HCT116 (cell line): ENCODE results near the gene HIRA. TPM values are rescaled to one million over a fixed set of nuclear protein-coding genes. Genes with fewer than 3 reads are reported as not detected.

Experiments
- ATAC-seq: fragments of 200-7000 bp; cut with Tn5 transposase; 2 replicates; pipeline ENCODE4 v1.9.1; 2020; ENCODE audit warnings: mild to moderate bottlenecking, moderate library complexity
- BruUV-seq: library from RNA; stranded (reverse); fragments of 400-500 nt; replicated peaks from 2 replicates; lab custom pipeline; 2021; lab: Mats Ljungman, UMichigan
- CTCF ChIA-PET: fragments of 300-600 bp; sonication (Branson Sonifier 250); formaldehyde crosslinking; loops from one replicate; lab custom pipeline; 2021; ENCODE audit warnings: antibody characterized with exemption; lab: Charles Lee
- POLR2A ChIA-PET: fragments of 300-600, 350-600 bp; sonication (Branson Sonifier 250); formaldehyde crosslinking; loops from one replicate; lab custom pipeline; 2021; ENCODE audit warnings: antibody characterized with exemption; lab: Charles Lee
- RAD21 ChIA-PET, 2 experiments: fragments of 300-600 bp; sonication (Branson Sonifier 250); formaldehyde crosslinking; loops; one replicate each; lab custom pipeline; 2023; ENCODE audit warnings: low total read pairs in 2 of 2; ENCODE audit not compliant: uncharacterized antibody in 2 of 2, unreplicated experiment in 2 of 2, low non-redundant PET in 1 of 2; lab: Charles Lee
- DNase-seq: peaks from one replicate; pipeline ENCODE4 v3.0.0-alpha.2; 2010; ENCODE audit warnings: low read depth, low spot score
- H2AFZ ChIP-seq: fragments of 200-600 bp; shearing (Covaris generic), sonication (generic); 2 replicates; pipeline ENCODE4 v1.6.1; 2017; ENCODE audit warnings: low read depth, mixed run types, mixed read lengths, antibody characterized with exemption, low read length; ENCODE audit not compliant: poor library complexity, severe bottlenecking
- H3K27ac ChIP-seq: 2 replicates; pipeline ENCODE4 v1.5.1; 2012; ENCODE audit warnings: low read depth, low read length
- H3K27me3 ChIP-seq: fragments of 200-600 bp; sonication (generic); 2 replicates; pipeline ENCODE4 v1.6.1; 2016; ENCODE audit warnings: mixed run types, low read length, mixed read lengths; ENCODE audit not compliant: insufficient read depth
- H3K36me3 ChIP-seq, 2 experiments: fragments of 200-500 bp in 1 of 2; fragments of 200-600 bp in 1 of 2; sonication (Bioruptor generic) in 1 of 2; sonication (generic) in 1 of 2; 2 replicates each; pipeline versions ENCODE4 v1.5.1 to v1.6.1; 2014 to 2016; ENCODE audit warnings: low read length in 2 of 2, inconsistent platforms in 1 of 2, mixed read lengths in 1 of 2, mixed run types in 1 of 2; ENCODE audit not compliant: insufficient read depth in 2 of 2, control insufficient read depth in 1 of 2
- H3K4me1 ChIP-seq, 2 experiments: fragments of 200-600 bp in 1 of 2; sonication (generic) in 1 of 2; 2 replicates each; pipeline versions ENCODE4 v1.5.1 to v1.6.1; 2012 to 2017; ENCODE audit warnings: low read length in 2 of 2, inconsistent platforms in 1 of 2, mild to moderate bottlenecking in 1 of 2, mixed read lengths in 1 of 2, mixed run types in 1 of 2, moderate library complexity in 1 of 2; ENCODE audit not compliant: insufficient read depth in 2 of 2, control insufficient read depth in 1 of 2
- H3K4me2 ChIP-seq: fragments of 200-600 bp; sonication (generic); 2 replicates; pipeline ENCODE4 v1.6.1; 2017; ENCODE audit warnings: mixed run types, low read length, mixed read lengths
- H3K4me3 ChIP-seq, 2 experiments: fragments of 200-600 bp in 1 of 2; sonication (generic) in 1 of 2; replicated peaks in 1 of 2; 2 replicates each; pipeline ENCODE4 v1.5.1; 2011 to 2016; ENCODE audit warnings: low read length in 2 of 2, control low read depth in 1 of 2, low read depth in 1 of 2, mild to moderate bottlenecking in 1 of 2, mixed read lengths in 1 of 2, mixed run types in 1 of 2
- H3K79me2 ChIP-seq: fragments of 200-600 bp; sonication (generic); 2 replicates; pipeline ENCODE4 v1.6.1; 2017; ENCODE audit warnings: mild to moderate bottlenecking, mixed run types, low read length, moderate library complexity, mixed read lengths; ENCODE audit not compliant: insufficient read depth
- H3K9ac ChIP-seq: fragments of 200-600 bp; sonication (generic); 2 replicates; pipeline ENCODE4 v1.6.1; 2016; ENCODE audit warnings: low read length, mixed read lengths
- H3K9me2 ChIP-seq: fragments of 200-600 bp; sonication (generic), shearing (Covaris generic); 2 replicates; pipeline ENCODE4 v1.6.1; 2017; ENCODE audit warnings: mixed run types, mild to moderate bottlenecking, moderate library complexity; ENCODE audit not compliant: insufficient read depth
- H3K9me3 ChIP-seq, 2 experiments: fragments of 200-500 bp in 1 of 2; fragments of 200-600 bp in 1 of 2; sonication (Bioruptor generic) in 1 of 2; sonication (generic) in 1 of 2; 2 replicates each; pipeline ENCODE4 v1.6.1; 2014 to 2017; ENCODE audit warnings: low read length in 2 of 2, mixed read lengths in 2 of 2, inconsistent platforms in 1 of 2, low read depth in 1 of 2, mild to moderate bottlenecking in 1 of 2, mixed run types in 1 of 2, moderate library complexity in 1 of 2; ENCODE audit not compliant: control insufficient read depth in 1 of 2, insufficient read depth in 1 of 2
- H4K20me1 ChIP-seq: fragments of 200-600 bp; sonication (generic), shearing (Covaris generic); 2 replicates; pipeline ENCODE4 v1.6.1; 2017; ENCODE audit warnings: mixed run types, mild to moderate bottlenecking, moderate library complexity; ENCODE audit not compliant: insufficient read depth
- CBX3 ChIP-seq: IDR thresholded peaks from 2 replicates; pipeline ENCODE4 v1.6.1; 2012; ENCODE audit warnings: low read depth
- CEBPB ChIP-seq: IDR thresholded peaks from 2 replicates; pipeline ENCODE4 v1.6.1; 2012; ENCODE audit warnings: low read depth
- CTCF ChIP-seq, 3 experiments: fragments of 200-600 bp in 1 of 3; sonication (generic) in 1 of 3; IDR thresholded peaks in 2 of 3; conservative IDR thresholded peaks in 1 of 3; 2 replicates each; pipeline ENCODE4 v1.5.1; 2012 to 2017; ENCODE audit warnings: low read depth in 2 of 3, low read length in 2 of 3, antibody characterized with exemption in 1 of 3, borderline replicate concordance in 1 of 3, control low read depth in 1 of 3, mild to moderate bottlenecking in 1 of 3, mixed read lengths in 1 of 3, mixed run types in 1 of 3, moderate library complexity in 1 of 3; ENCODE audit not compliant: insufficient read depth in 1 of 3
- EGR1 ChIP-seq: IDR thresholded peaks from 2 replicates; pipeline ENCODE4 v1.6.1; 2012; ENCODE audit warnings: low read depth
- EZH2 ChIP-seq: fragments of 200-600 bp; sonication (generic); IDR thresholded peaks from 2 replicates; pipeline ENCODE4 v1.6.1; 2017; ENCODE audit warnings: antibody characterized with exemption, mixed run types
- EZH2phosphoT487 ChIP-seq: fragments of 200-600 bp; IDR thresholded peaks from 2 replicates; pipeline ENCODE4 v1.6.1; 2018; ENCODE audit warnings: antibody characterized with exemption, borderline replicate concordance
- FOSL1 ChIP-seq: IDR thresholded peaks from 2 replicates; pipeline ENCODE4 v1.6.1; 2012; ENCODE audit warnings: low read depth
- JUND ChIP-seq: IDR thresholded peaks from 2 replicates; pipeline ENCODE4 v1.6.1; 2012
- POLR2A ChIP-seq: IDR thresholded peaks from 2 replicates; pipeline ENCODE4 v1.7.0; 2011; ENCODE audit warnings: borderline replicate concordance; ENCODE audit not compliant: insufficient read depth, insufficient read length; ENCODE audit errors: extremely low read depth
- POLR2AphosphoS5 ChIP-seq: IDR thresholded peaks from 2 replicates; pipeline ENCODE4 v1.6.1; 2011; ENCODE audit warnings: mild to moderate bottlenecking, low read depth, low read length, moderate library complexity
- RAD21 ChIP-seq: IDR thresholded peaks from 2 replicates; pipeline ENCODE4 v1.6.1; 2012; ENCODE audit warnings: low read depth, mild to moderate bottlenecking
- SP1 ChIP-seq: IDR thresholded peaks from 2 replicates; pipeline ENCODE4 v1.6.1; 2012; ENCODE audit warnings: low read depth
- SRF ChIP-seq: IDR thresholded peaks from 2 replicates; pipeline ENCODE4 v1.6.1; 2012; ENCODE audit warnings: low read depth
- TCF7L2 ChIP-seq: IDR thresholded peaks from 2 replicates; pipeline ENCODE4 v1.7.0; 2011; ENCODE audit warnings: borderline replicate concordance, inconsistent platforms; ENCODE audit not compliant: insufficient read depth, insufficient read length; ENCODE audit errors: extremely low read depth
- YY1 ChIP-seq: IDR thresholded peaks from 2 replicates; pipeline ENCODE4 v1.6.1; 2011; ENCODE audit warnings: low read length, low read depth, moderate library complexity, mild to moderate bottlenecking; ENCODE audit not compliant: insufficient replicate concordance; ENCODE audit errors: extremely low read depth
- ZBTB33 ChIP-seq: IDR thresholded peaks from 2 replicates; pipeline ENCODE4 v1.6.1; 2011; ENCODE audit warnings: mild to moderate bottlenecking, low read length, moderate library complexity; ENCODE audit not compliant: insufficient replicate concordance; ENCODE audit errors: extremely low read depth
- ZFX ChIP-seq: fragments of 450-650 bp; IDR thresholded peaks from 2 replicates; pipeline ENCODE4 v1.6.1; 2017
- ZNF274 ChIP-seq: fragments of 200-500 bp; sonication (Bioruptor generic); IDR thresholded peaks from 2 replicates; pipeline ENCODE4 v1.6.1; 2014; ENCODE audit warnings: mild to moderate bottlenecking, low read depth, low read length, inconsistent platforms
- intact Hi-C: fragments of 100-400 bp; cut with micrococcal nuclease; formaldehyde crosslinking; loops from 2 replicates; pipeline ENCODE4 v1.10.0; 2022
- total RNA-seq: library from RNA; stranded (reverse); gene quantifications from one replicate; pipeline ENCODE4 v1.2.1, GENCODE V29; 2021; ENCODE audit not compliant: unreplicated experiment
- TF ChIP-seq, protein P1 (sequence below): IDR thresholded peaks from 2 replicates; pipeline ENCODE4 v1.6.1; 2012

Gene HIRA
- total RNA-seq, 1 experiment from 2014 or later, result 30.6 TPM

DNA sequence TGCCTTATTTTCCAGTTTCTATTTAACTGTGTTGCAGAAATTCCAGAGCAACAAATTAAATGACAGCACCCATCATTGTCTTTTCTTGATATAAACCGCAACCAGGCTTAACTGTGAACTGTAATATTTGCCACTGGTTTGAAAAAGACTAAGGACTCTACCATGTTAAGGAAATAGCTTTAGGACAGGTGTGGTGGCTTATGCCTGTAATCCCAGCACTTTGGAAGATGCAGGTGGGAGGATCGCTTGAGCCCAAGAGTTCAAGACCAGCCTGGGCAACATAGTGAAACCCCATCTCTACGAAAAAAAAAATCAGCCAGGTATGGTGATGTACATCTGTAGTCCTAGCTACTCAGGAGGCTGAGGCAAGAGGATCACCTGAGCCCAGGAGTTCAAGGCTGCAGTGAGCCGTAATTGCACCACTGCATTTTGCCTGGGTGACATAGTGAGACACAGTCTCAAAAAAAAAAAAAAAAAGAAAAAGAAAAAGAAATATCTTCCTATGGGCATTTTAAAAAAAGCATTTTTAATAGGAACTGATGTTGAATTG, 28.8 kb downstream of the HIRA start:
- POLR2A ChIA-PET, result no interaction called here
- TF ChIP-seq RAD21 (no peak), JUND (no peak), SRF (no peak), ZNF274 (no peak), CEBPB (no peak), EGR1 (no peak), ZBTB33 (no peak), EZH2phosphoT487 (no peak), POLR2A (no peak), POLR2AphosphoS5 (no peak), TCF7L2 (no peak), FOSL1 (no peak), ZFX (no peak), YY1 (no peak), SP1 (no peak), CTCF (IDR thresholded peaks at IDR 0.05 in 2 of 3, conservative IDR thresholded peaks at IDR 0.05 in 1 of 3; ENCODE audit: borderline replicate concordance in 1 of 3, insufficient read depth in 1 of 3, low read depth in 2 of 3, low read length in 2 of 3) (no peak), CBX3 (no peak), EZH2 (no peak)
- TF ChIP-seq, protein P1, sequence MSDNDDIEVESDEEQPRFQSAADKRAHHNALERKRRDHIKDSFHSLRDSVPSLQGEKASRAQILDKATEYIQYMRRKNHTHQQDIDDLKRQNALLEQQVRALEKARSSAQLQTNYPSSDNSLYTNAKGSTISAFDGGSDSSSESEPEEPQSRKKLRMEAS, result no peak
- TF ChIP-seq, all 23 proteins: peak for 0
- no peaks in the 10 kb centered on the region for H4K20me1 ChIP-seq
- no peaks in the 10 kb centered on the region for H3K27me3 ChIP-seq
- ChIA-PET RAD21 (interaction anchor here in 1 of 2 experiments (0.7 kb wide), 1 partner anchor 9 kb away, joined by 3 read pairs; no protein-coding TSS in a partner anchor), CTCF (no interaction called here)
- peaks cover 31 to 34% of the 10 kb centered on the region in 2 experiments; a peak in 3 of 4 replicates for H3K36me3 ChIP-seq
- BruUV-seq, result no TSS peak
- no peaks in the 10 kb centered on the region for H3K79me2 ChIP-seq
- DNase-seq (no peak), ATAC-seq (no peak)
- peaks cover 0 to 10% of the 10 kb centered on the region in 2 experiments; a peak in 2 of 4 replicates for H3K4me1 ChIP-seq
- no peak overlapping the region for H2AFZ ChIP-seq
- H3K9ac ChIP-seq, result no peak overlapping the region
- H3K9me2 ChIP-seq, result no peaks in the 10 kb centered on the region
- intact Hi-C loops, result no loop called here
- H3K9me3 ChIP-seq, result no peaks in the 10 kb centered on the region
- no peak overlapping the region for H3K4me2 ChIP-seq
- no peak overlapping the region for H3K27ac ChIP-seq
- H3K4me3 ChIP-seq, result no peak overlapping the region
